LNCAP (cell line): ENCODE results near the gene DIO1.

Experiments
- TF ChIP-seq, protein P1 (sequence below): fragments of 450-650 bp; IDR thresholded peaks from 2 replicates; pipeline ENCODE4 v1.5.1; 2017; ENCODE audit warnings: mild to moderate bottlenecking

Gene DIO1

GRCh38 chr1:53956308-53957168, 62.6 kb downstream of the DIO1 start:
- TF ChIP-seq, protein P1, sequence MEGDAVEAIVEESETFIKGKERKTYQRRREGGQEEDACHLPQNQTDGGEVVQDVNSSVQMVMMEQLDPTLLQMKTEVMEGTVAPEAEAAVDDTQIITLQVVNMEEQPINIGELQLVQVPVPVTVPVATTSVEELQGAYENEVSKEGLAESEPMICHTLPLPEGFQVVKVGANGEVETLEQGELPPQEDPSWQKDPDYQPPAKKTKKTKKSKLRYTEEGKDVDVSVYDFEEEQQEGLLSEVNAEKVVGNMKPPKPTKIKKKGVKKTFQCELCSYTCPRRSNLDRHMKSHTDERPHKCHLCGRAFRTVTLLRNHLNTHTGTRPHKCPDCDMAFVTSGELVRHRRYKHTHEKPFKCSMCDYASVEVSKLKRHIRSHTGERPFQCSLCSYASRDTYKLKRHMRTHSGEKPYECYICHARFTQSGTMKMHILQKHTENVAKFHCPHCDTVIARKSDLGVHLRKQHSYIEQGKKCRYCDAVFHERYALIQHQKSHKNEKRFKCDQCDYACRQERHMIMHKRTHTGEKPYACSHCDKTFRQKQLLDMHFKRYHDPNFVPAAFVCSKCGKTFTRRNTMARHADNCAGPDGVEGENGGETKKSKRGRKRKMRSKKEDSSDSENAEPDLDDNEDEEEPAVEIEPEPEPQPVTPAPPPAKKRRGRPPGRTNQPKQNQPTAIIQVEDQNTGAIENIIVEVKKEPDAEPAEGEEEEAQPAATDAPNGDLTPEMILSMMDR = no peak

DNA sequence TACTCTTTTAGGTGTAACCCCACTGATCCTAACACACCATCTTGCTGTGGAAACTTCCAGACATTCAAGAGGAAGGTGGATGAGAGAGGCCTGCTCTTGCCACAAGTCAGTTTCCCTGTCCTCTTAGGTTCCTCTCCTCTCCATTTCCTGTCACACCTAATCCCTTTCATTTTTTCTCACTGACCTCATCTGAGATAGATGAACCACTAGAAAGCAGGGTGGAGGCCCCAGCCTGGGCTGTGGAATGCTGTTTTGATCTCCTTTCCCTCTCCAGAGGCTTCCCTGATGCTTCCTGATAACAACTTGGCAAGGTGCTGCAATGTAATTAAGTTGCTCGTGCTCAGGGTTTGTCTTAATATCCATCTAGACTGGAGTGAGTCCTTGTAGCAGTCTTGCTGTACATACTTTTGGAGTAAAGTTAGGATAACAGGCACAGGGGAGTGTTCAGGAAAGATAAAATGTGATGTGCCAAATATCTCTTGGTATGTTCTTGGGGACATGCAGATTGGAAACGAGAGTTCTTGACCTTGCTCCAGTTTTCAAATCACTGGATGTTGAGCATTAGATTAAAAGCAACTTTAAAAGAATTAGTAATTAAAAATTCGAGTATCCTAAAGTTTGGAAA, 63.3 kb downstream of the DIO1 start:
- TF ChIP-seq, protein P1 = no peak

- TF ChIP-seq, protein P1 = peak; percentile 75
Observed at GRCh38 chr1:53959664-53960250, 65.8 kb downstream of the DIO1 start.
